Activated T-helper 1 cell treated with anti-CD3 and anti-CD28 coated beads, Interleukin-12 subunit alpha, Interleukin-12 subunit beta, Interleukin-2, Interleukin-4 antibody, amounts not matched to agents 30 ng/mL and 10 ng/mL and 1 ng/mL, durations not matched to agents 14 hours and 24 hours and 36 hours (primary cell): Measurements from ENCODE around the gene DNAH6. TPM values are rescaled to one million over a fixed set of nuclear protein-coding genes. Genes with fewer than 3 reads are reported as not detected.
"Not testable (repeated sequence)": the region's sequence is repeated elsewhere in the genome, so short reads cannot be mapped to it uniquely, and the experiment has no call there.

Source experiments
- DNase-seq: peaks from one replicate; pipeline ENCODE4 v3.0.0; 2021; ENCODE audit warnings: low spot score
- H3K27ac Mint-ChIP-seq: one replicate; pipeline ENCODE4 v1.8.0; 2021; ENCODE audit warnings: mild to moderate bottlenecking, mixed read lengths
- H3K27me3 Mint-ChIP-seq: one replicate; pipeline ENCODE4 v1.8.0; 2022; ENCODE audit warnings: mild to moderate bottlenecking, moderate library complexity, mixed read lengths; ENCODE audit not compliant: insufficient read depth
- H3K36me3 Mint-ChIP-seq: one replicate; pipeline ENCODE4 v1.8.0; 2021; ENCODE audit warnings: low read depth, mixed read lengths
- H3K4me1 Mint-ChIP-seq: one replicate; pipeline ENCODE4 v1.8.0; 2021; ENCODE audit warnings: low read depth, mixed read lengths
- H3K4me3 Mint-ChIP-seq: one replicate; pipeline ENCODE4 v1.8.0; 2021; ENCODE audit warnings: mild to moderate bottlenecking, moderate library complexity, mixed read lengths
- H3K9me3 Mint-ChIP-seq: one replicate; pipeline ENCODE4 v1.8.0; 2021; ENCODE audit warnings: mixed read lengths
- intact Hi-C: fragments of 100-400 bp; cut with micrococcal nuclease; formaldehyde crosslinking; loops from one replicate; pipeline ENCODE4 v1.15.1; 2024
- total RNA-seq: library from RNA; stranded (reverse); gene quantifications from 2 replicates; pipeline ENCODE4 v1.2.3, GENCODE V29; 2022

The DNAH6 gene
- total RNA-seq, 1 donor from 2014 or later = 0.16 TPM

DNA sequence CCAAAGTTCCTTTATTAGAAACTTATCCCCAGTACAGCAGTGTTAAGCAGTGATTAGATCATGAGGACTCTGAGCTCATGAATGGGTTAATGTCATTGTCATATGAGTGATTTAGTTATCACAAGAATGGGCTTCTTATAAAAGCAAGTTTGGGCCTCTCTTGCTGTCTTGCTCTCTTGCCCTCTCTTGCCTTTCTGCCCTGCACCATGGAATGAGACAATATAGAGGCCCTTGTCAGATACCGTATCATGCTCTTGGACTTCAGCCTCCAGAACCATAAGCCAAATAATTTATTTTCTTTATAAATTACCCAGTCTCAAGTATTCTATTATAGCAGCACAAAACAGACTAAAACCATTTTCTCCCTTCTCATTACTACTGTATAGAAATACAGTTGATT lies 238.8 kb downstream of the DNAH6 start:
- H3K9me3 Mint-ChIP-seq = peaks cover 5% of the 10 kb centered on the region
- no peak for DNase-seq
- intact Hi-C loops = no loop called here
- H3K4me3 Mint-ChIP-seq = no peak overlapping the region
- peaks cover 2% of the 10 kb centered on the region for H3K27me3 Mint-ChIP-seq
- no peaks in the 10 kb centered on the region for H3K4me1 Mint-ChIP-seq
- no peaks in the 10 kb centered on the region for H3K36me3 Mint-ChIP-seq
- H3K27ac Mint-ChIP-seq = no peak overlapping the region

- intact Hi-C loops = no loop called here
- Mint-ChIP-seq H3K4me1 (no peaks in the 10 kb centered on the region), H3K4me3 (no peak overlapping the region), H3K36me3 (no peaks in the 10 kb centered on the region), H3K27me3 (peaks cover 4% of the 10 kb centered on the region), H3K27ac (no peak overlapping the region), H3K9me3 (peaks cover 5% of the 10 kb centered on the region)
- DNase-seq = no peak
Measured at GRCh38 chr2:84757648-84758047, 241.3 kb downstream of the DNAH6 start.

DNA sequence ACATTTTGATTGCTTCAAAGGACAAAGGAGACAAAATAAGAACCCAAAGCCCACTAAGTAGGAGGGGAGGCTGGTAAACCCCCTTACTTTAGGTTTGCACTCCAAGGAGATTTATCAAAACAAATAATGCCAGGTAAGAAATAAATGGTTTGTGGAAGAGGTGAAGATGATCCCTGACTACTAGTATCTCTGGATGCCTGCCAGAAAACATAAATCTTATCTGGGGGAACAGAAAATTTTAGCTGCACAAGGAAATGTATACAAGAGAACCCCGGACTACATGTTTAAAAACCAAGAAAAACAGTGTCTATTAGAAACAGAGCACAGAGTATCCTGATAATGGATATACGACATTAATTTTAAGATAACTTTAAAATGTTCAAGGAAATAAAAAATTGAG lies 250.5 kb downstream of the DNAH6 start:
- Mint-ChIP-seq H3K9me3 (peaks cover 8% of the 10 kb centered on the region), H3K4me3 (no peak overlapping the region), H3K27me3 (peaks cover 5% of the 10 kb centered on the region), H3K36me3 (no peaks in the 10 kb centered on the region), H3K4me1 (no peaks in the 10 kb centered on the region), H3K27ac (no peak overlapping the region)
- no peak for DNase-seq
- intact Hi-C loops = no loop called here

DNA sequence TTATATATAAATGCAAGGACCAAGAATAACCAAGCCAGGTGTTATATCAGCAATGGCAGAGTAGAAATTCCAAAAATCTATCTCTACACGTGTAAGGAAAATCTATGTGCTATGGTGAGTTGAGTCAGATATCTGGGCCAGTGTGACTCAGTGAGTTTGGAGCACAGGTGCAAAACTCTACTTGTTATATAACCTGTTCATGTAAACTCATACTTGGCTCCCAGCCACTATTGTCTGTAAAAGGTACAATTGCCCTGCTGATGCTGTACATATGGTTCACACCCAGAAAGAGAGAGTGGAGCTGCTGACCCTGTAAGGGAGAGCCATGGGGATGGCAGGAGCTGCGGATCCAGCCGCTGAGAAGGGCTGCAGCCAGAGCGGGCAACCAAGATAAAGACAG lies 252.5 kb downstream of the DNAH6 start:
- H3K36me3 Mint-ChIP-seq = no peaks in the 10 kb centered on the region

DNA sequence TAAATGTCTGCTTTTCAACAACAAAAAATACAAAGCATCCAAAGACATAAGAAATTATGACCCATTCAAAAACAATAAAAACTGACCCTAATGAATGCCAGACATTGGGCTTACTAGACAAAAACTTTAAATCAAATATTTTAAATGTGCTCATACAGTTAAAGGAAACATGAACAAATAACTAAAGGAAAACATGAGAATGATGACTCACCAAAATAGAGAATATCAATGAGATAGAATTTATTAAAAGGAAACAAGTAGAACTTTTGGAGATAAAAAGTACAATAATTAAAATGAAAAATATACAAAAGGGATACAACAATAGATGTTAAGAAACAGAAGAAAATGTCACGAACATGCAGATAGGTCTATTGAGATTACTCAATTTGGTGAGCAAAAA lies 254.0 kb downstream of the DNAH6 start:
- intact Hi-C loops = no loop called here
- DNase-seq = no peak
- Mint-ChIP-seq H3K9me3 (peaks cover 29% of the 10 kb centered on the region), H3K4me1 (no peaks in the 10 kb centered on the region), H3K27me3 (peaks cover 5% of the 10 kb centered on the region), H3K4me3 (no peak overlapping the region), H3K36me3 (peaks cover 1% of the 10 kb centered on the region), H3K27ac (no peak overlapping the region)

More for the DNA sequence above, 252.5 kb downstream of the DNAH6 start:
- Mint-ChIP-seq H3K4me3 (no peak overlapping the region), H3K4me1 (no peaks in the 10 kb centered on the region), H3K9me3 (peaks cover 17% of the 10 kb centered on the region), H3K27ac (no peak overlapping the region), H3K27me3 (peaks cover 5% of the 10 kb centered on the region)
- DNase-seq = no peak
- intact Hi-C loops = no loop called here

GRCh38 chr2:84771251-84771650 lies 255.0 kb downstream of the DNAH6 start:
- Mint-ChIP-seq H3K27me3 (peaks cover 5% of the 10 kb centered on the region), H3K27ac (no peak overlapping the region), H3K4me3 (no peak overlapping the region), H3K4me1 (no peaks in the 10 kb centered on the region), H3K9me3 (peaks cover 39% of the 10 kb centered on the region), H3K36me3 (peaks cover 1% of the 10 kb centered on the region)
- no peak for DNase-seq
- intact Hi-C loops = no loop called here

DNA sequence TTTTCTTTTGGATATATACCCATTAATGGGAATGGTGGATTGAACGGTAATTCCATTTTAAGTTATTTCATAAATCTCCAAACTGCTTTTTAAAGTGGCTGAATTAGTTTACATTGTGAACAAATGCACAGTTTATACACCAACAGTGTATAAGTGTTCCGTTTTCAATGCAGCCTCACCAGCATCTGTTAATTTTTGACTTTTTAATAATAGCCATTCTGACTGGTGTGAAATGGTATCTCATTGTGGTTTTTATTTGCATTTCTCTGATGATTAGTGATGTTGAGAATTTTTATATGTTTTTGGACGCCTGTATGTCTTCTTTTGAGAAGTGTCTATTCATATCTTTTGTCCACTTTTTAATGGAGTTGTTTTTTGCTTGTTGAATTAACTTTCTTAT lies 257.3 kb downstream of the DNAH6 start:
- H3K9me3 Mint-ChIP-seq = peaks cover 52% of the 10 kb centered on the region
- intact Hi-C loops, DNase-seq, H3K4me3 Mint-ChIP-seq, H3K4me1 Mint-ChIP-seq, H3K27ac Mint-ChIP-seq, H3K27me3 Mint-ChIP-seq, H3K36me3 Mint-ChIP-seq: not testable (repeated sequence)

DNA sequence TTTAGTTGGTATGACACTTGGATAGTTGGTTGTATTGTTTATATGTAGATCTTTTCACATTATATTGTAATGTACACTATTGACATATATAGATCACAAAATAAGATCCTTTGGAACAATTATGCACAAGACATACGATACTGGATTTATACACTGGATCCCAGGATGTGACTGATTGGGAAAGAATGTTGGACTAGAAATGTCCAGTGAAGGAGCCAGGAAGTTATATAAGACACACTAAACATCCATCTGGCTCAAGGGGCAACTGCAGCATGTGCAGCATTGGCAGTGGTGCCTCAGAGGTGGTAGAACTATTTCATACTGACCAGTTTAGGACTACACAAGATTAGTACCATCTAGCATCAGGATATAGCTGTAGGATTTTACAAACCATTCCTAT lies 259.7 kb downstream of the DNAH6 start:
- DNase-seq = no peak
- H3K27me3 Mint-ChIP-seq = no peaks in the 10 kb centered on the region
- no peak overlapping the region for H3K4me3 Mint-ChIP-seq
- intact Hi-C loops = no loop called here
- peaks cover 26% of the 10 kb centered on the region for H3K4me1 Mint-ChIP-seq
- H3K9me3 Mint-ChIP-seq = peaks cover 74% of the 10 kb centered on the region
- H3K27ac Mint-ChIP-seq = no peak overlapping the region
- peaks cover 7% of the 10 kb centered on the region for H3K36me3 Mint-ChIP-seq

DNA sequence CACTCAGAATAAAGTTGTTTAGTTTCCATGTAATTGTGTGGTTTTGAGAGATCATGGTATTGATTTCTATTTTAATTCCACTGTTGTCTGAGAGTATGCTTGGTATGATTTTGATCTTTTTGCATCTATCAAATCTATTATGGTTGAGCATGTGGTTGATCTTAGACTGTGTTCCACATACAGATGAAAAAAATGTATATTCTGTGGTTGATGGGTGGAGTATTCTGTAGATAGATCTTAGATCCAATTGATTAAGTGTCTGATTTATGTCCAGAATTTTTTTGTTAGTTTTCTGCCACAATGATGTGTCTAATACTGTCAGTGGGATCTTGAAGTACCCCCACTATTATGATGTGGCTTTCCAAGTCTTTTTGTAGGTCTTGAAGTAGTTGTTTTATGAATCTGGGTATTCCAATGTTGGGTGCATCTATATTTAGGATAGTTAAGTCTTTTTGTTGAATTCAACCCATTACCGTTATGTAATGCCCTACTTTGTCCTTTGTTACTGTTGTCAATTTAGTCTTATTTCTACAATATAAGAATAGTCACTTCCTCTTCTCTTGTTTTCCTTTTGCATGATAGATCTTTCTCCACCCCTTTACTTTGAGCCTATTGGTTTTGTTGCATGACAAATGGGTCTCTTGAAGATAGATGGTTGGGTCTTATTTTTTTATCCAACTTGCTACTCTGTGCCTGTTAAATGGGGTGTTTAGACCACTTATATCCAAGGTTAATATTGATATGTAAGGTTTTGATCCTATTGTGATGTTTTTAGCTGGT lies 262.8 kb downstream of the DNAH6 start:
- H3K4me3 Mint-ChIP-seq = no peak overlapping the region
- H3K4me1 Mint-ChIP-seq = peaks cover 57% of the 10 kb centered on the region
- H3K27me3 Mint-ChIP-seq = no peaks in the 10 kb centered on the region
- peak overlapping the region; percentile 41 for H3K27ac Mint-ChIP-seq
- H3K9me3 Mint-ChIP-seq = peaks cover 56% of the 10 kb centered on the region
- DNase-seq = no peak
- intact Hi-C loops = no loop called here
- peaks cover 8% of the 10 kb centered on the region for H3K36me3 Mint-ChIP-seq

DNA sequence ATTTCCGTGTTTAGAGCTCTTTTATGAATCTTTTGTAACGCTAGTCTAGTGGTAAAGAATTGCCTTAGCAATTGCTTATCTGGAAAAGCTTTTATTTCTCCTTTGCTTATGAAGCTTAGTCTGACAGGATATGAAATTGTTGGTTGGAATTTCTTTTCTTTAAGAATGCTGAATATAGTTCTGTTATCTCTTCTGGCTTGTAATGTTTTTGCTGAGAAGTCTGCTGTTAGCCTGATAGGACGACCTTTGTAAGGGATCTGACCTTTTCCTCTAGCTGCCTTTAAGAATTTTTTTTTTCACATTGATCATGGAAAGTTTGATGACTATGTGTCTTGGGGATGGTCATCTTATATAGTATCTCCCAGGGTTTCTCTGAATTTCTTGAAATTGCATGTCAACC lies 263.5 kb downstream of the DNAH6 start:
- no peaks in the 10 kb centered on the region for H3K27me3 Mint-ChIP-seq
- intact Hi-C loops = no loop called here
- peaks cover 63% of the 10 kb centered on the region for H3K4me1 Mint-ChIP-seq
- H3K27ac Mint-ChIP-seq = peak overlapping the region; percentile 41
- H3K4me3 Mint-ChIP-seq = no peak overlapping the region
- peaks cover 50% of the 10 kb centered on the region for H3K9me3 Mint-ChIP-seq
- peaks cover 7% of the 10 kb centered on the region for H3K36me3 Mint-ChIP-seq
- DNase-seq = no peak

DNA sequence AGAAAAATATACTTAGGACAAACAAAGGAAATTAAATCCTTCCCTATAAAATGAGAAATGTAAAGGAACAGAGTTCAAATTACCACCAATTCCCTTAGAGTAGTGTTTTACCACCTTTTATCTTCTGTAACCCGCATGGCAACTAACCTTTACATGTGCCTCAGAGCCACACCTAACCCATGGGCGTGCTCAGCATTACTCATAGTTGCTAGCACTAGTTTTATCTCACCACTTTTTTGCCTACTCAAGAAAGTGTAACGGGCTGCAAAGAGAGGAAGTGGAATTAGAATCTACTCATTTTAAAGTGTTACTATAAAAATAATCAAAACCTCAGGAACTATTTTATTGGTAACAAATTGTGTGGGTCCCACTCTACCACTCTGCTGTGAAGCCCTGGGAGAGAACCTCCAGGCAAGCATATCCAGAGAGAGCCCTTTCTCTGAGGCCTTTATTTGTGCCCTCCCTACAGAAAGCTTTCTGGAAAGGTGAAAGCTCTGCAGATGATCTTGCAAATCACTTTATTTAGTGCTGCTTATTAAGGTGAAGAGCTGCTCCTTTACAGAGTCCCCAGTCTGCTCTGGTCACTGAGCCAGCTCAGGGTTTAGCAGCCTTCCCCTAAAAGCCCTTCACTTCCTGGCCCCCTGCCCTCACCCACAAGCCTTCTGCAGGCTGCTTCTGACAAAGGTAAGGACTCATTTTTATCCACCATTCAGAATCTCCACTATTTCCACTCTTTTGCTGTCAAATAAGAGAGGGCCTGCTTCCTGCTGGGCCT lies 265.8 kb downstream of the DNAH6 start:
- Mint-ChIP-seq H3K4me1 (peaks cover 69% of the 10 kb centered on the region), H3K4me3 (no peak overlapping the region), H3K36me3 (peaks cover 10% of the 10 kb centered on the region), H3K9me3 (peaks cover 29% of the 10 kb centered on the region), H3K27ac (peak overlapping the region; percentile 85), H3K27me3 (no peaks in the 10 kb centered on the region)
- intact Hi-C loops = loop anchor here (1.0 to 2.0 kb wide), 5 partner anchors 15 to 265 kb away; partner anchors contain the start of gene DNAH6
- DNase-seq = peak; percentile 44

GRCh38 chr2:84782717-84783442 lies 266.6 kb downstream of the DNAH6 start:
- H3K27ac Mint-ChIP-seq = peak overlapping the region; percentile 85
- DNase-seq = peak; percentile 35
- H3K4me3 Mint-ChIP-seq = peak overlapping the region; percentile 69
- peaks cover 11% of the 10 kb centered on the region for H3K36me3 Mint-ChIP-seq
- H3K27me3 Mint-ChIP-seq = no peaks in the 10 kb centered on the region
- H3K9me3 Mint-ChIP-seq = peaks cover 24% of the 10 kb centered on the region
- intact Hi-C loops = loop anchor here (1.0 to 2.0 kb wide), 6 partner anchors 14 to 266 kb away; partner anchors contain the start of gene DNAH6
- H3K4me1 Mint-ChIP-seq = peaks cover 69% of the 10 kb centered on the region

GRCh38 chr2:84785950-84786349 lies 269.7 kb downstream of the DNAH6 start:
- peaks cover 44% of the 10 kb centered on the region for H3K4me1 Mint-ChIP-seq
- H3K27me3 Mint-ChIP-seq = no peaks in the 10 kb centered on the region
- H3K9me3 Mint-ChIP-seq = peaks cover 2% of the 10 kb centered on the region
- no peak overlapping the region for H3K4me3 Mint-ChIP-seq
- no peak overlapping the region for H3K27ac Mint-ChIP-seq
- H3K36me3 Mint-ChIP-seq = peaks cover 12% of the 10 kb centered on the region
- no peak for DNase-seq
- intact Hi-C loops = no loop called here
